K562 (cell line): ENCODE data around the gene IQCK. TPM values are rescaled to one million over a fixed set of nuclear protein-coding genes. Genes with fewer than 3 reads are reported as not detected.

ENCODE experiments used
- ATAC-seq: fragments of 200-7000 bp; cut with Tn5 transposase; 3 replicates; pipeline ENCODE4 v1.9.1; 2020; ENCODE audit warnings: moderate library complexity
- BruUV-seq: library from RNA; stranded (reverse); fragments of 400-500 nt; replicated peaks from 2 replicates; lab custom pipeline; 2021; lab: Mats Ljungman, UMichigan
- CTCF ChIA-PET: fragments of 300-600 bp; formaldehyde crosslinking; extraction: SDS; loops from one replicate; lab custom pipeline; 2021; ENCODE audit warnings: low intra/inter-chr PET ratio; lab: Yijun Ruan, JAX
- POLR2A ChIA-PET: fragments of 300-600, 350-650 bp; sonication (Branson Sonifier 250); formaldehyde crosslinking; extraction: SDS; loops from one replicate; lab custom pipeline; 2021; ENCODE audit warnings: antibody characterized with exemption, inconsistent platforms; lab: Yijun Ruan, JAX
- DNase-seq, 4 experiments: peaks; one replicate each; pipeline versions ENCODE4 v3.0.0 to v3.0.0-alpha.2; 2011 to 2018; ENCODE audit warnings: low spot score in 3 of 4, mixed read lengths in 3 of 4; ENCODE audit errors: extremely low read depth in 1 of 4
- FAIRE-seq: peaks from 2 replicates; lab custom pipeline; 2011; peaks lifted over from hg19 to GRCh38; lab: Jason Lieb, UNC
- H2AFZ ChIP-seq: 2 replicates; pipeline ENCODE4 v1.6.0; 2011; ENCODE audit warnings: low read depth, low read length, control low read depth, inconsistent platforms
- H3K27ac ChIP-seq: fragments of 200-600 bp; 3 replicates; pipeline ENCODE4 v1.8.0; 2011; ENCODE audit warnings: low read depth, mild to moderate bottlenecking, control low read depth, inconsistent platforms, low read length, moderate library complexity, mixed read lengths; ENCODE audit errors: extremely low read depth
- H3K27me3 ChIP-seq, 2 experiments: fragments of 300-600 bp in 1 of 2; 2 replicates in 1 of 2; 3 replicates in 1 of 2; pipeline versions ENCODE4 v1.6.0 to v1.8.0; 2011; ENCODE audit warnings: inconsistent platforms in 2 of 2, low read length in 2 of 2, mild to moderate bottlenecking in 1 of 2, mixed read lengths in 1 of 2, moderate library complexity in 1 of 2; ENCODE audit not compliant: control insufficient read depth in 2 of 2, insufficient read depth in 2 of 2
- H3K36me3 ChIP-seq: fragments of 300-600 bp; 3 replicates; pipeline ENCODE4 v1.8.0; 2011; ENCODE audit warnings: mild to moderate bottlenecking, low read length, inconsistent platforms; ENCODE audit not compliant: control insufficient read depth, insufficient read depth
- H3K4me1 ChIP-seq, 2 experiments: fragments of 200-600 bp in 1 of 2; replicated peaks in 1 of 2; 2 replicates in 1 of 2; 3 replicates in 1 of 2; pipeline versions ENCODE4 v1.5.1 to v1.8.0; 2011; ENCODE audit warnings: inconsistent platforms in 2 of 2, low read length in 2 of 2, mild to moderate bottlenecking in 1 of 2, mixed read lengths in 1 of 2, moderate library complexity in 1 of 2; ENCODE audit not compliant: control insufficient read depth in 2 of 2, insufficient read depth in 2 of 2
- H3K4me2 ChIP-seq: 2 replicates; pipeline ENCODE4 v1.6.1; 2011; ENCODE audit warnings: low read length, control low read depth, inconsistent platforms, mixed read lengths; ENCODE audit not compliant: insufficient read depth
- H3K4me3 ChIP-seq: fragments of 200-600 bp; sonication (generic), shearing (Covaris generic); 2 replicates; pipeline ENCODE4 v1.5.1; 2016; ENCODE audit warnings: control low read depth, inconsistent platforms
- H3K79me2 ChIP-seq: fragments of 200-600 bp; 3 replicates; pipeline ENCODE4 v1.8.0; 2011; ENCODE audit warnings: low read length, inconsistent platforms; ENCODE audit not compliant: control insufficient read depth, insufficient read depth
- H3K9ac ChIP-seq, 2 experiments: 2 replicates each; pipeline versions ENCODE4 v1.6.0 to v1.6.1; 2011; ENCODE audit warnings: low read depth in 2 of 2, low read length in 2 of 2, control low read depth in 1 of 2, inconsistent platforms in 1 of 2, mild to moderate bottlenecking in 1 of 2, mixed read lengths in 1 of 2; ENCODE audit not compliant: insufficient read depth in 1 of 2
- H3K9me1 ChIP-seq: one replicate; pipeline ENCODE4 v1.6.0; 2011; ENCODE audit warnings: inconsistent platforms, mild to moderate bottlenecking, low read length, moderate library complexity; ENCODE audit not compliant: control insufficient read depth, insufficient read depth
- H3K9me3 ChIP-seq: replicated peaks from 2 replicates; pipeline ENCODE4 v1.5.1; 2011; ENCODE audit warnings: low read depth, low read length, inconsistent platforms; ENCODE audit not compliant: control insufficient read depth, insufficient read depth
- H4K20me1 ChIP-seq: replicated peaks from 2 replicates; pipeline ENCODE4 v1.6.1; 2011; ENCODE audit warnings: low read length, inconsistent platforms, mixed read lengths; ENCODE audit not compliant: control insufficient read depth, insufficient read depth
- COPS2 ChIP-seq: fragments of 450-650 bp; conservative IDR thresholded peaks from 2 replicates; pipeline ENCODE4 v1.6.1; 2016; ENCODE audit warnings: mild to moderate bottlenecking, moderate library complexity
- LEF1 ChIP-seq: fragments of 450-650 bp; IDR thresholded peaks from 2 replicates; pipeline ENCODE4 v1.6.1; 2016; ENCODE audit warnings: mild to moderate bottlenecking
- RBM22 ChIP-seq: fragments of 200-400 bp; formaldehyde crosslinking; IDR thresholded peaks from 2 replicates; pipeline ENCODE4 v1.6.1; 2018; ENCODE audit warnings: low read length, low read depth; ENCODE audit not compliant: poor library complexity, severe bottlenecking
- TBL1XR1 ChIP-seq, 2 experiments: IDR thresholded peaks; 2 replicates each; pipeline ENCODE4 v1.6.1; 2012; ENCODE audit warnings: improper control_type of control experiment in 2 of 2, low read length in 2 of 2, mild to moderate bottlenecking in 1 of 2
- ZNF583 ChIP-seq: fragments of 250-450 bp; sonication (Bioruptor Pico); IDR thresholded peaks from 2 replicates; pipeline ENCODE4 v1.4.0; 2020
- ZNF584 ChIP-seq: fragments of 200-800 bp; sonication (Bioruptor generic); IDR thresholded peaks from 2 replicates; pipeline ENCODE4 v1.6.1; 2016; ENCODE audit warnings: low read depth, mild to moderate bottlenecking, missing genetic modification characterization, missing compliant biosample characterization
- WGBS: fragments of 100-300 bp; shearing (Covaris generic); methylation state at CpG from one replicate; pipeline ENCODE4 v1.1.6; 2016; ENCODE audit warnings: low coverage, mixed read lengths; ENCODE audit not compliant: insufficient coverage; ENCODE audit errors: missing lambda C conversion rate; 5-methylcytosine and 5-hydroxymethylcytosine counted together
- in situ Hi-C: fragments of 300-500 bp; cut with MboI; formaldehyde crosslinking; loops from 4 replicates; pipeline ENCODE4 v1.15.0; 2018; ENCODE audit warnings: inconsistent platforms, mixed read lengths
- intact Hi-C: fragments of 100-400 bp; cut with micrococcal nuclease; formaldehyde crosslinking; loops from 2 replicates; pipeline ENCODE4 v1.14.2; 2022
- polyA plus RNA-seq, 8 experiments: library from polyadenylated mRNA; depleted of rRNA in 4 of 8; stranded (reverse) in 5 of 8; unstranded in 3 of 8; fragments of >200 nt; fragmentation: Nextera tagmentation in 2 of 8; fragmentation: Illumina TruSeq in 1 of 8; extraction: Ambion mirVana in 2 of 8; extraction: Trizol in 1 of 8; gene quantifications; 2 replicates each; pipeline versions ENCODE4 v1.2.1 to v1.2.3, GENCODE V29; 2011 to 2014; ENCODE audit warnings: inconsistent platforms in 1 of 8, missing spikeins in 1 of 8
- total RNA-seq, 7 experiments: library from RNA; depleted of rRNA in 6 of 7; stranded (reverse); fragments of >200 nt in 6 of 7; fragmentation: Illumina TruSeq in 2 of 7; extraction: Trizol in 2 of 7; gene quantifications; 2 replicates each; pipeline versions ENCODE4 v1.2.1 to v1.2.3, GENCODE V29; 2011 to 2021; ENCODE audit warnings: low replicate concordance in 1 of 7
- TF ChIP-seq, protein P1 (sequence below), 3 experiments: fragments of 200-800 bp in 1 of 3; fragments of 250-450 bp in 1 of 3; fragments of 450-650 bp in 1 of 3; sonication (Bioruptor Pico) in 1 of 3; sonication (Bioruptor generic) in 1 of 3; formaldehyde crosslinking in 1 of 3; IDR thresholded peaks; 2 replicates each; pipeline versions ENCODE4 v1.6.1 to v1.8.0; 2016 to 2022; ENCODE audit warnings: mild to moderate bottlenecking in 2 of 3, missing genetic modification characterization in 2 of 3, missing compliant biosample characterization in 1 of 3, moderate library complexity in 1 of 3

The IQCK gene
- total and polyA plus RNA-seq, 9 of the 15 experiments (the other 6 are each of a cell fraction or from before 2014, with no cell fraction given), result 5.2 to 12.2 (median 7.3) TPM

DNA sequence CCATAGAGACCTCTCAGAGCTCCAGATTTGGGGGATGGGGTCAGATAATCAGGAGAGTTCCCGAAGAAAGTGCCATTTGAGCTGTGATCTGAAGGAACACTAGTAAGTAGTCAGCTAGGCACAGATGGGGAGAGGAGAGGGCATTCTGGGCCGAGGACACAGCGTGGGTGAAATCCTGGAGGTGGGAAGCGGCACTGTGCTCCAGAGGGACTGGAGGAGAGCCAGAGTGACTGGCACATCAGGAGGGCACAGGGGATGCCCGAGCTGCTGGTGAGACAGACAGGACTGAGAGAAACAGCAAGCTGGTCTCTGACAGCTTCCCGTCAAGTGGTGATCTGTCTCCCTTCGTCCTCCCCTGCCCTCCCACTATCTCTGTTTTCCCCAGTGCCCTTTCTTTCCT, 40.7 kb upstream of the IQCK start:
- H3K27me3 ChIP-seq, result no peaks in the 10 kb centered on the region; a peak in 1 of 5 replicates
- 35% methylated on average over 7 of the region's 7 CpGs for WGBS
- H3K9me1 ChIP-seq, result no peaks in the 10 kb centered on the region
- H3K4me1 ChIP-seq, result no peaks in the 10 kb centered on the region
- TF ChIP-seq COPS2 (no peak), RBM22 (no peak), ZNF583 (CRISPR knock-in tag) (no peak), ZNF584 (no peak), TBL1XR1 (IDR thresholded peaks at IDR 0.05; ENCODE audit: low read length in 2 of 2) (no peak), LEF1 (no peak)
- TF ChIP-seq, protein P1, sequence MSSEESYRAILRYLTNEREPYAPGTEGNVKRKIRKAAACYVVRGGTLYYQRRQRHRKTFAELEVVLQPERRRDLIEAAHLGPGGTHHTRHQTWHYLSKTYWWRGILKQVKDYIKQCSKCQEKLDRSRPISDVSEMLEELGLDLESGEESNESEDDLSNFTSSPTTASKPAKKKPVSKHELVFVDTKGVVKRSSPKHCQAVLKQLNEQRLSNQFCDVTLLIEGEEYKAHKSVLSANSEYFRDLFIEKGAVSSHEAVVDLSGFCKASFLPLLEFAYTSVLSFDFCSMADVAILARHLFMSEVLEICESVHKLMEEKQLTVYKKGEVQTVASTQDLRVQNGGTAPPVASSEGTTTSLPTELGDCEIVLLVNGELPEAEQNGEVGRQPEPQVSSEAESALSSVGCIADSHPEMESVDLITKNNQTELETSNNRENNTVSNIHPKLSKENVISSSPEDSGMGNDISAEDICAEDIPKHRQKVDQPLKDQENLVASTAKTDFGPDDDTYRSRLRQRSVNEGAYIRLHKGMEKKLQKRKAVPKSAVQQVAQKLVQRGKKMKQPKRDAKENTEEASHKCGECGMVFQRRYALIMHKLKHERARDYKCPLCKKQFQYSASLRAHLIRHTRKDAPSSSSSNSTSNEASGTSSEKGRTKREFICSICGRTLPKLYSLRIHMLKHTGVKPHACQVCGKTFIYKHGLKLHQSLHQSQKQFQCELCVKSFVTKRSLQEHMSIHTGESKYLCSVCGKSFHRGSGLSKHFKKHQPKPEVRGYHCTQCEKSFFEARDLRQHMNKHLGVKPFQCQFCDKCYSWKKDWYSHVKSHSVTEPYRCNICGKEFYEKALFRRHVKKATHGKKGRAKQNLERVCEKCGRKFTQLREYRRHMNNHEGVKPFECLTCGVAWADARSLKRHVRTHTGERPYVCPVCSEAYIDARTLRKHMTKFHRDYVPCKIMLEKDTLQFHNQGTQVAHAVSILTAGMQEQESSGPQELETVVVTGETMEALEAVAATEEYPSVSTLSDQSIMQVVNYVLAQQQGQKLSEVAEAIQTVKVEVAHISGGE (CRISPR knock-in tag; IDR thresholded peaks at IDR 0.05), result no peak
- H2AFZ ChIP-seq, result no peak overlapping the region
- H3K36me3 ChIP-seq, result no peaks in the 10 kb centered on the region
- H4K20me1 ChIP-seq, result peaks cover 3% of the 10 kb centered on the region; the same call in 1 of the 2 replicates
- H3K4me2 ChIP-seq, result no peak overlapping the region
- ATAC-seq (no peak), DNase-seq (no peak), FAIRE-seq (no peak)
- in situ Hi-C loops, result no loop called here
- no TSS peak for BruUV-seq
- intact Hi-C loops, result no loop called here
- no peak overlapping the region for H3K27ac ChIP-seq
- ChIA-PET CTCF (no interaction called here), POLR2A (interaction anchor here (0.9 to 1.0 kb wide), 2 partner anchors 9 to 19 kb away, joined by 3 read pairs; no protein-coding TSS in a partner anchor)
- no peaks in the 10 kb centered on the region for H3K79me2 ChIP-seq
- no peak overlapping the region for H3K4me3 ChIP-seq
- H3K9ac ChIP-seq, result no peak overlapping the region
- no peaks in the 10 kb centered on the region for H3K9me3 ChIP-seq
